Measurements from ENCODE around the gene TOR1A.
A peak's percentile ranks its signal among the peaks of the same experiment; 100 is the strongest.
"Not testable (repeated sequence)": the region's sequence is repeated elsewhere in the genome, so short reads cannot be mapped to it uniquely, and the experiment has no call there.

TOR1A gene

DNA sequence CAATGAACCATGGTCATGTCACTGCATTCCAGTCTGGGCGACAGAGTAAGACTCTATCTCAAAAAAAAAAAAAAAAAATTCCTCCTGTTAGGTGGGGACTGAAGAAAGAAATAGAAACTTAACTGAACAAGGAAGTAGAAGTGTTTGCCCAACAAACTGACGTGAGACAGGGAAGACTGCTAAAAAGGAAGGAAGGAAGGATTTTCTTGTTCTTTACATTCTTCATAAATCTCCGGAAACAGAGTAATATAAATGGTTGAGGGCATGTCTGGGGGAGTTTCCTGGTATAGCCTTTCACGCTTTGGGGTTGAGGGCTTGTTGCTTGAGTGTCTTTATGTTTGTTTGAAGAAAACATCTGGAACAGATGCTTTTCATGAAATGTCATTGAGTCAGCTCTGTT is 17.9 kb downstream of the TOR1A start:
- Histone ChIP-seq H3K9me3 (ENCODE audit: control insufficient read depth, low read length) (no peaks in the 10 kb centered on the region), H3K4me2 (ENCODE audit: low read length) (no peak overlapping the region), H3K79me2 (no peaks in the 10 kb centered on the region), H2AFZ (no peak overlapping the region), H3K36me3 (ENCODE audit: control insufficient read depth, insufficient read depth, low read length) (no peaks in the 10 kb centered on the region), H3K27me3 (ENCODE audit: control insufficient read depth, insufficient read depth, low read length) (no peaks in the 10 kb centered on the region), H3K4me3 (ENCODE audit: low read depth, low read length) (no peak overlapping the region), H3K27ac (no peak overlapping the region), H3K4me1 (peaks cover 4% of the 10 kb centered on the region), H3K9ac (no peak overlapping the region)
- TF ChIP-seq, protein P1, sequence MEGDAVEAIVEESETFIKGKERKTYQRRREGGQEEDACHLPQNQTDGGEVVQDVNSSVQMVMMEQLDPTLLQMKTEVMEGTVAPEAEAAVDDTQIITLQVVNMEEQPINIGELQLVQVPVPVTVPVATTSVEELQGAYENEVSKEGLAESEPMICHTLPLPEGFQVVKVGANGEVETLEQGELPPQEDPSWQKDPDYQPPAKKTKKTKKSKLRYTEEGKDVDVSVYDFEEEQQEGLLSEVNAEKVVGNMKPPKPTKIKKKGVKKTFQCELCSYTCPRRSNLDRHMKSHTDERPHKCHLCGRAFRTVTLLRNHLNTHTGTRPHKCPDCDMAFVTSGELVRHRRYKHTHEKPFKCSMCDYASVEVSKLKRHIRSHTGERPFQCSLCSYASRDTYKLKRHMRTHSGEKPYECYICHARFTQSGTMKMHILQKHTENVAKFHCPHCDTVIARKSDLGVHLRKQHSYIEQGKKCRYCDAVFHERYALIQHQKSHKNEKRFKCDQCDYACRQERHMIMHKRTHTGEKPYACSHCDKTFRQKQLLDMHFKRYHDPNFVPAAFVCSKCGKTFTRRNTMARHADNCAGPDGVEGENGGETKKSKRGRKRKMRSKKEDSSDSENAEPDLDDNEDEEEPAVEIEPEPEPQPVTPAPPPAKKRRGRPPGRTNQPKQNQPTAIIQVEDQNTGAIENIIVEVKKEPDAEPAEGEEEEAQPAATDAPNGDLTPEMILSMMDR (IDR thresholded peaks at IDR 0.05) = no peak

DNA sequence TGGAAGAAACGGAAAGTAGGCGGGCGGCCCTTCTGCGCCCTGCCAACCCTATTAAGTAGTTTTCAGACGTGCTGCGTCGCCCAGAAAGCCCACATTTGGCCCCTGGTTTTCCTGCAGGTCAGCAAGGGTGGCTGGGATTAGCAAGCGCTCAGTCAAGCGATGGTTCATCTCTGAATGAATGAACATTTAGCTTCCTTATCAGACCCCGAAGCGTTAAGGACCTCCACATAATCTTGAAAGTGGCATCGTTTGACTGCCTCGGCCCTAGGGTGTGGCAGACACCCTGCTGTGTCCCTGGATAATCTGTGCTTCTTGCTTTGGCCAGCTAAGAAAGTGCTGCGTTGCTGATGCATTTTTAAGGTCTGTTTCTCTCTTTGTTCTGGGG is 20.3 kb downstream of the TOR1A start:
- peak overlapping the region; percentile 79 for H3K4me3 ChIP-seq (ENCODE audit: low read depth, low read length)
- no peaks in the 10 kb centered on the region for H3K79me2 ChIP-seq
- H3K9me3 ChIP-seq (ENCODE audit: control insufficient read depth, low read length) = no peaks in the 10 kb centered on the region
- TF ChIP-seq, protein P1 (IDR thresholded peaks at IDR 0.05) = no peak
- no peaks in the 10 kb centered on the region for H3K27me3 ChIP-seq (ENCODE audit: control insufficient read depth, insufficient read depth, low read length)
- peaks cover 4% of the 10 kb centered on the region for H3K4me1 ChIP-seq
- peak overlapping the region; percentile 85 for H2AFZ ChIP-seq
- H3K9ac ChIP-seq = no peak overlapping the region
- no peaks in the 10 kb centered on the region for H3K36me3 ChIP-seq (ENCODE audit: control insufficient read depth, insufficient read depth, low read length)
- no peak overlapping the region for H3K27ac ChIP-seq
- peak overlapping the region; percentile 64 for H3K4me2 ChIP-seq (ENCODE audit: low read length)

DNA sequence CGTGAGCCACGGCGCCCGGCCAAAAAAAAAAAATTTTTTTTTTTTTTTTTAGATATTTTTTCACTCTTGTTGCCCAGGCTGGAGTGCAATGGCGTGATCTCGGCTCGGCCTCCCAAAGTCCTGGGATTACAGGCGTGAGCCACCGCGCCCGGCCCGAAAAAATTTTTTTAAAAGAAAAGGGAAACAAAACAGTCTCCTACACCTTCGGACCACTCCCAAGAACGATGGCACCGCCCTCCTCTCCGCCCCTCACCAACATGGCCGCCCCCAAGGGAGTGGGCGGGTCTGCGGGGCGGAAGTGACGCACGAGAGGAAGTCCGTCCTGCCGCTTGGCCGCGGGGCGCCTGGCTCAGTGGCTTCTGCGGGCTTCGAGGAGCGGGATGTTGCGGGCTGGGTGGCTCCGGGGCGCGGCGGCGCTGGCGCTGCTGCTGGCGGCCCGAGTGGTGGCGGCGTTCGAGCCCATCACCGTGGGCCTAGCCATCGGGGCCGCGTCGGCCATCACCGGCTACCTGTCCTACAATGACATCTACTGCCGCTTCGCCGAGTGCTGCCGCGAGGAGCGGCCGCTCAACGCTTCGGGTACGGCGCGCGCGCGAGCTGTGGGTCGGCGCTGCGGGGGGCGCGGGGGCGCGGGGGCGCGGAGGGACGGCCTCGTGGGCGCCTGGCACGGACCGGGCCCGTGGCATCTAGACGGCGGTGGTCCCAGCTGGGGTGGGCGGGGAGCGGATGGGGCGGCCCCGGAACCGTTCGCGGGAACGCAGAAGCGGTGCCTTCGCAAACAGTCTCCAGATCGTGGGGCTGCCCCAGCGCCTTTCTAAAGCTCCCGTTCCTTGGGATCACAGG is 20.9 kb downstream of the TOR1A start, which contains the start of gene TOR1B:
TSS of gene TOR1B (plus strand) at position 352 of the 843 bp plus-strand sequence. CDS start at position 381, 29 bp downstream.
- H3K4me3 ChIP-seq (ENCODE audit: low read depth, low read length) = peak within 1 kb of the TSS; percentile 79
- peak within 1 kb of the TSS; percentile 51 for H3K27ac ChIP-seq
- peaks cover 4% of the 10 kb centered on the region for H3K4me1 ChIP-seq
- no peaks in the 10 kb centered on the region for H3K9me3 ChIP-seq (ENCODE audit: control insufficient read depth, low read length)
- H3K27me3 ChIP-seq (ENCODE audit: control insufficient read depth, insufficient read depth, low read length) = no peaks in the 10 kb centered on the region
- no peaks in the 10 kb centered on the region for H3K79me2 ChIP-seq
- peak within 1 kb of the TSS; percentile 85 for H2AFZ ChIP-seq
- no peaks in the 10 kb centered on the region for H3K36me3 ChIP-seq (ENCODE audit: control insufficient read depth, insufficient read depth, low read length)
- TF ChIP-seq, protein P1 (IDR thresholded peaks at IDR 0.05) = no peak
- H3K4me2 ChIP-seq (ENCODE audit: low read length) = peak within 1 kb of the TSS; percentile 64
- no peak within 1 kb of the TSS for H3K9ac ChIP-seq

DNA sequence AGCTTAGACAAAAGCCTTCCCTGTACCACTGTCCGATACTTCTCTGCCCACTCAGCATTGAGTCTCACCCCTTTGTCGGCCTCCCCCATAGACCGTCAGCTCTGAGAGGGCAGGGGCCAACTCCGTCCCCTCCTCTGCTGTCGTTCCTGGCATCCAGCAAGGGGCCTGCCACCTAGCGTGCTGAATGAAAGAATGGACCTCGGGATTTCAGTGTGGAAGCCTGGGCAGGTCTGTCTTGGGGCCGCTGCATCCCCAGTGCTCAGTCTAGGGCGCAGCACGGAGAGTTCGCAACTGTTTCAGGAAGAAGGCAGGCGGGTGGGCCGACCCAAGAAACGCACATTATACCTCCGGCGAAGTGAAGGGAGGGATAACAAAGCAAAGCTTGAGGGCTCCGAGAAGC is 22.4 kb downstream of the TOR1A start:
- no peaks in the 10 kb centered on the region for H3K27me3 ChIP-seq (ENCODE audit: control insufficient read depth, insufficient read depth, low read length)
- H3K9me3 ChIP-seq (ENCODE audit: control insufficient read depth, low read length) = no peaks in the 10 kb centered on the region
- TF ChIP-seq, protein P1 (IDR thresholded peaks at IDR 0.05) = no peak
- H3K4me1 ChIP-seq = peaks cover 4% of the 10 kb centered on the region
- H3K4me3 ChIP-seq (ENCODE audit: low read depth, low read length) = no peak overlapping the region
- no peaks in the 10 kb centered on the region for H3K79me2 ChIP-seq
- H3K27ac ChIP-seq = no peak overlapping the region
- no peaks in the 10 kb centered on the region for H3K36me3 ChIP-seq (ENCODE audit: control insufficient read depth, insufficient read depth, low read length)
- no peak overlapping the region for H3K4me2 ChIP-seq (ENCODE audit: low read length)
- H2AFZ ChIP-seq = no peak overlapping the region
- no peak overlapping the region for H3K9ac ChIP-seq

DNA sequence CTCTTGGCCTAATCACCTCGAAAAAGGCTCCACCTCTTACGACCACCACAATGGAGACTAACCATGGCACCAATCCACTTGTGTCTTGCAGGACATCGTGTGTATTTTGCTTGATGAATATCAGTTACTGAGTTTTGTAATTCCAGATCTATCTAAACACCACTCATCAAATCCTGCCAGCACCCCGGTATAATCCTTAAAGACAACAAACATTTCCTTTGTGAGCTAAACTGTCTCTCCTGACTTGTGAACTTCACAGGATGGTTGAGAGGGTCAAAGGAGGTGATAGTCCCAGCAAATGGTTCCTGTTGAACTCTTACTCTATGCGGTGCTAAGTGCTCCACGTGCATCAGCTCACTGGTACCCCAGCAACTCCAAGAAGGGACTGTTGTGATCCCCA is 25.0 kb downstream of the TOR1A start:
- Histone ChIP-seq H3K9ac (no peak overlapping the region), H3K36me3 (ENCODE audit: control insufficient read depth, insufficient read depth, low read length) (no peaks in the 10 kb centered on the region), H2AFZ (no peak overlapping the region), H3K4me3 (ENCODE audit: low read depth, low read length) (no peak overlapping the region), H3K4me1 (peaks cover 3% of the 10 kb centered on the region), H3K4me2 (ENCODE audit: low read length) (no peak overlapping the region), H3K27ac (no peak overlapping the region), H3K27me3 (ENCODE audit: control insufficient read depth, insufficient read depth, low read length) (no peaks in the 10 kb centered on the region), H3K9me3 (ENCODE audit: control insufficient read depth, low read length) (no peaks in the 10 kb centered on the region), H3K79me2 (no peaks in the 10 kb centered on the region)
- TF ChIP-seq, protein P1 (IDR thresholded peaks at IDR 0.05) = no peak

DNA sequence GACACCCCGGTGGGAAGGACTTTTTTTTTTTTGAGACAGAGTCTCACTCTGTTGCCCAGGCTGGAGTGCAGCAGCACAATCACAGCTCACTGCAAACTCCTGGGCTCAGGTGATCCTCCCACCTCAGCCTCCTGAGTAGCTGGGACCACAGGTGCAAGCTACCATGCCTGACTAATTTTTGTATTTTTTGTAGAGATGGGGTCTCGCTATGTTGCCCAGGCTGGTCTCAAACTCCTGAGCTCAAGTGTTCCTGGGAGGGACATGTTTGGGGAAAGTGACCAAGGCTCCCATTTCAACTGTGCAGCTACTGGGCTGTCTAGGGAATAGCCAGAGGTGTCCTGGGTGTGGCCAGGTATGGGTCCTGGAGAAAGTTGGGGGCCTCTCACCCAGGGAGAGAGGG is 27.9 kb downstream of the TOR1A start:
- not testable (repeated sequence) for H3K4me1 ChIP-seq; H3K9me3 ChIP-seq (ENCODE audit: control insufficient read depth, low read length); H3K27ac ChIP-seq; H3K9ac ChIP-seq; H3K4me2 ChIP-seq (ENCODE audit: low read length); H3K27me3 ChIP-seq (ENCODE audit: control insufficient read depth, insufficient read depth, low read length); H2AFZ ChIP-seq; H3K36me3 ChIP-seq (ENCODE audit: control insufficient read depth, insufficient read depth, low read length); H3K4me3 ChIP-seq (ENCODE audit: low read depth, low read length); H3K79me2 ChIP-seq

Data from parathyroid adenoma (tissue), 2 donors.